ENCODE results near the gene NAV2. TPM values are rescaled to one million over a fixed set of nuclear protein-coding genes. Genes with fewer than 3 reads are reported as not detected.

NAV2 gene
- total and polyA plus RNA-seq, 2 donors (not counting 1 experiment from before 2014, with no cell fraction given): 8.1 to 14.0 TPM

GRCh38 chr11:19963697-19964387 is 251.2 kb downstream of the NAV2 start:
- Histone ChIP-seq H4K20me1 (ENCODE audit: control insufficient read depth, extremely low read depth, insufficient read depth, low read length) (no peaks in the 10 kb centered on the region), H3K9ac (ENCODE audit: insufficient read depth, low read length) (no peak overlapping the region), H3K4me2 (ENCODE audit: extremely low read depth, insufficient read depth, low read length) (no peak overlapping the region), H2AFZ (ENCODE audit: low read length) (no peak overlapping the region), H3K27ac (ENCODE audit: insufficient read depth, low read length) (no peak overlapping the region), H3K36me3 (ENCODE audit: control insufficient read depth, insufficient read depth, low read length) (no peaks in the 10 kb centered on the region), H3K4me1 (ENCODE audit: control insufficient read depth, extremely low read depth, insufficient read depth, low read length) (peaks cover 4% of the 10 kb centered on the region), H3K9me3 (ENCODE audit: control insufficient read depth, insufficient read depth, low read depth, low read length) (no peaks in the 10 kb centered on the region), H3K79me2 (ENCODE audit: control insufficient read depth, insufficient read depth, low read length) (peaks cover under 1% of the 10 kb centered on the region), H3K27me3 (ENCODE audit: control insufficient read depth, insufficient read depth, low read length) (no peaks in the 10 kb centered on the region), H3K4me3 (replicated peaks in 1 of 4; ENCODE audit: control extremely low read depth in 1 of 4, insufficient read depth in 1 of 4, low read depth in 3 of 4, low read length in 4 of 4) (no peak overlapping the region)
- no peak for TF ChIP-seq CTCF (conservative IDR thresholded peaks at IDR 0.05 in 1 of 2, IDR thresholded peaks at IDR 0.05 in 1 of 2; ENCODE audit: low read depth in 1 of 2, low read length in 2 of 2)
- no peak for TF ChIP-seq EZH2 (IDR thresholded peaks at IDR 0.05; ENCODE audit: low read length, missing control alignments)
- no peak for DNase-seq (ENCODE audit: low read depth in 2 of 2)

GRCh38 chr11:19966441-19966840 is 253.8 kb downstream of the NAV2 start:
- no peaks in the 10 kb centered on the region for H3K9me3 ChIP-seq (ENCODE audit: control insufficient read depth, insufficient read depth, low read depth, low read length)
- H3K4me1 ChIP-seq (ENCODE audit: control insufficient read depth, extremely low read depth, insufficient read depth, low read length): peaks cover 4% of the 10 kb centered on the region
- no peak overlapping the region for H3K4me3 ChIP-seq (replicated peaks in 1 of 4; ENCODE audit: control extremely low read depth in 1 of 4, insufficient read depth in 1 of 4, low read depth in 3 of 4, low read length in 4 of 4)
- no peaks in the 10 kb centered on the region for H3K36me3 ChIP-seq (ENCODE audit: control insufficient read depth, insufficient read depth, low read length)
- H2AFZ ChIP-seq (ENCODE audit: low read length): no peak overlapping the region
- H3K9ac ChIP-seq (ENCODE audit: insufficient read depth, low read length): no peak overlapping the region
- H3K79me2 ChIP-seq (ENCODE audit: control insufficient read depth, insufficient read depth, low read length): no peaks in the 10 kb centered on the region
- no peak overlapping the region for H3K27ac ChIP-seq (ENCODE audit: insufficient read depth, low read length)
- no peaks in the 10 kb centered on the region for H3K27me3 ChIP-seq (ENCODE audit: control insufficient read depth, insufficient read depth, low read length)
- H3K4me2 ChIP-seq (ENCODE audit: extremely low read depth, insufficient read depth, low read length): no peak overlapping the region
- no peaks in the 10 kb centered on the region for H4K20me1 ChIP-seq (ENCODE audit: control insufficient read depth, extremely low read depth, insufficient read depth, low read length)
- no peak for TF ChIP-seq CTCF (conservative IDR thresholded peaks at IDR 0.05 in 1 of 2, IDR thresholded peaks at IDR 0.05 in 1 of 2; ENCODE audit: low read depth in 1 of 2, low read length in 2 of 2)
- no peak for TF ChIP-seq EZH2 (IDR thresholded peaks at IDR 0.05; ENCODE audit: low read length, missing control alignments)
- DNase-seq (ENCODE audit: low read depth in 2 of 2): no peak

GRCh38 chr11:19966927-19967326 is 254.3 kb downstream of the NAV2 start:
- Histone ChIP-seq H3K9ac (ENCODE audit: insufficient read depth, low read length) (no peak overlapping the region), H3K4me3 (replicated peaks in 1 of 4; ENCODE audit: control extremely low read depth in 1 of 4, insufficient read depth in 1 of 4, low read depth in 3 of 4, low read length in 4 of 4) (no peak overlapping the region), H3K27ac (ENCODE audit: insufficient read depth, low read length) (no peak overlapping the region), H3K4me1 (ENCODE audit: control insufficient read depth, extremely low read depth, insufficient read depth, low read length) (peaks cover 4% of the 10 kb centered on the region), H3K4me2 (ENCODE audit: extremely low read depth, insufficient read depth, low read length) (no peak overlapping the region), H3K27me3 (ENCODE audit: control insufficient read depth, insufficient read depth, low read length) (no peaks in the 10 kb centered on the region), H2AFZ (ENCODE audit: low read length) (no peak overlapping the region), H3K9me3 (ENCODE audit: control insufficient read depth, insufficient read depth, low read depth, low read length) (no peaks in the 10 kb centered on the region), H3K79me2 (ENCODE audit: control insufficient read depth, insufficient read depth, low read length) (no peaks in the 10 kb centered on the region), H4K20me1 (ENCODE audit: control insufficient read depth, extremely low read depth, insufficient read depth, low read length) (no peaks in the 10 kb centered on the region), H3K36me3 (ENCODE audit: control insufficient read depth, insufficient read depth, low read length) (no peaks in the 10 kb centered on the region)
- DNase-seq (ENCODE audit: low read depth in 2 of 2): no peak
- TF ChIP-seq EZH2 (IDR thresholded peaks at IDR 0.05; ENCODE audit: low read length, missing control alignments) (no peak), CTCF (conservative IDR thresholded peaks at IDR 0.05 in 1 of 2, IDR thresholded peaks at IDR 0.05 in 1 of 2; ENCODE audit: low read depth in 1 of 2, low read length in 2 of 2) (no peak)
